CD1c-positive myeloid dendritic cell (primary cell): Measurements from ENCODE around the gene FAM221A.
A peak's percentile ranks its signal among the peaks of the same experiment; 100 is the strongest.
"Not testable (repeated sequence)": the region's sequence is repeated elsewhere in the genome, so short reads cannot be mapped to it uniquely, and the experiment has no call there.

Source experiments
- DNase-seq: peaks from one replicate; pipeline ENCODE4 v3.0.0-alpha.2; 2016; ENCODE audit errors: extremely low spot score

Gene FAM221A

DNA sequence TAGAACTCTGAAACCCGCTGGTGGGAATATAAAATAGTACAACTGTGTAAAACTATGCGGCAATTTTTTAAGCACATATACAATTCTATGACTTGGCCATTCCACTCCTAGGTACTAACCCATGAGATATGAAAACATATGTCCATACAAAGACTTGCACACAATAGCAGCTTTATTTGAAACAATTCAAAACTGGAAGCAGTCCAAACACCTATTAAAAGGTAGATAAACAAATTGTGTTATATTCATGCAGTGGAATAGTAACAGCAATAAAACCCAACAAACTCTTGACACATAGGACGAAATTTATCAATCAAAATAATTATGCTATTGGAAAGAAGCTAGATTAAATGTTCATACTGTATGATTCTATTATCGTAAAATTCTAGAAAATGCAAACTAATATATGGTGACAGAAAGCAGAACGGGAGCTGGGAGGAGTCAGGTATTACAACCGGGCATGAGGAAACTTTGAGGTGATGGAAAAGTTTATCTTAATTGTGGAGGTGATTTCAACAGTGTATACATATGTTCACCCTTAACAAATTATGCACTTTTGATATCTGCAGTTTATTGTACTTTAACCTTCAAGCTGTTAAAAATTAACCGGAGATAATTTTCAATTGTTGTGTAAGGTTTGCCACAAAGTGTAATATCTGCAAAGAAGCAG lies 29.2 kb downstream of the FAM221A start:
- no peak for DNase-seq

DNA sequence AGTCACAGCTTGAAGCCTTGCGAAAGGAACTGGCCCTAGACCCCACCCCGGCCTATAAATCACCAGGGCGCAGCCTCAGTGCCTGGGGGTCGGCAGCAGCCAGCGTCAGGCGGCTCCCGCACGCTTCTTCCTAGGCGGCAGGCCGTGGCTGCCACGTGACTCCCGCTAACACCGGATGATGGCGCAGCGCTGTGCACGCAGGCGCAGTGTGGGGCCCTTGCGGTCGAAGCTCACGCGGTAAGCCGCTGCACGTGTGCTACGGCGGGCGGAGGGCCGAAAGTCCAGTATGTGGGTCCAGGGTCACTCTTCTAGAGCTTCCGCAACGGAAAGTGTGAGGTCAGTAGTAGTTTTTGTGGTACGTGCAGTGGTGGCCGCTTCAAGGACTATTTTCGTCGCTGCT lies 30.0 kb downstream of the FAM221A start, which contains the start of gene STK31:
TSS of gene STK31 (plus strand) at position 220 of the 400 bp plus-strand sequence. CDS start at position 287, 67 bp downstream.
- DNase-seq = no peak

- DNase-seq = peak; percentile 69
Observed at GRCh38 chr7:23712368-23713284, 32.6 kb downstream of the FAM221A start.

- no peak for DNase-seq
Observed at GRCh38 chr7:23713285-23714149, 33.5 kb downstream of the FAM221A start.

DNA sequence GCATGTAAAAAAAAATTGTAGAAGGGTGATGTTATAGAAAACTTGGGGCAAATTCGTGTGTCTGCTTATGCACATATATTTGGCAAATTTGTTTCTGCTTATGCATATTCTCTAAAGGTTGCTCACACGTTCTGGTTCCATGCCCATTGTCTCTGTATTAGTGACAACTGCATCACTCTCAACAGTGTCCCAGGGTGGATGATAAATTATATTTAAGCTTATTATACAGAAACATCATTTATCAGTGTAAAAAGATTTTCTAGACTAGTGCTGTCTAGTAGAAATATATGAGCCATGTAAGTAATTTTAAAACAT lies 34.1 kb downstream of the FAM221A start:
- DNase-seq = no peak

DNA sequence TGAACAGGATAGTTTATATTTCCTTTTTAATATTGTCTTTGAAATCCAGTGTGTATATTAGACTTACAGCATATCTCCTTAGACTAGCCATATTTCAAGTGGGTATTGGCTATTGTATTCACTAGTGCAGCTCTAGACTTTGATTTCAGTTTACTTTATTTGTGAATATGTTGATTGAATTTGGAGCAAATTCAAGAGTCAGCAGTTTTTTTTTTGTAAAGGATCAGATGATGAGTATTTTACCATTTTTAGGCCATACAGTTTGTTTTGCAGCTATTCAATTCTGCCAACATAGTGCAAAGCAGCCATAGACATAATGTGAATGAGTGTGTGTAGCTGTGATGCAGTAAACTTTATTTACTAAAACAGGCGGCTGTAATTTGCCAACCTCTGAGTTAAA lies 34.6 kb downstream of the FAM221A start:
- DNase-seq = no peak

DNA sequence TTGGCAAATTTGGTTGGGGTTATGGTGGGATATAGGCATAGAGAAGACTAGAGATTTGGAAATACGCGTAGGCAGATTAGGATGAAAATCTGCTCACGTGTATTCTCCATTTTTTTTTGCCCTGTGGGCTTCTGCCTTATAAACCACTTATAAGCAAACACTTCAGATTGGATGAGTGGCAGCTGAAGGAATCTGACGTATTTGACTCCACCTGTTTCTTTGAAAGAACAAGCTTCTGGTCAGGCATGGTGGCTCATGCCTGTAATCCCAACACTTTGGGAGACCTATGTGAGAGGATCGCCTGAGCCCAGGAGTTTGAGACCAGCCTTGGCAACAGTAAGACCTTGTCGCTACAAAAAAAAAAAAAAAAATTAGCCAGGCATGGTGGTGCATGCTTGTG lies 35.1 kb downstream of the FAM221A start:
- no peak for DNase-seq

DNA sequence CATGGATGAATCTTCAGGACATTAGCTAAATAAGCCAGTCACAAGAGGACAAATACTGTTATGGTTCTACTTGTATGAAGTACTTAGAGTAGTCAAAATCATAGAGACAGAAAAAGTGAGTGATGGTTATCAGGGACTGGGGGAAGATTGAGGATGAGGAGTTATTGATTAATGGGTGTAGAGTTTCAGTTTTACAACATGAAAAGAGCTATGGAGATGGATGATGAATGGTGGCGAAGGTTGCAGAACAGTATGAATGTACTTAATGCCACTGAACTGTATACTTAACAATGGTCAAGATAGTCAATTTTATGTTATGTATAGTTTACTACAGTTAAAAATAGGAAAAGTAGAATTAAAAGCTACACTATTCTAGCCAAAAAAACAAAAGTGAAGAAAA lies 37.8 kb downstream of the FAM221A start:
- no peak for DNase-seq

GRCh38 chr7:23721456-23721855 lies 41.5 kb downstream of the FAM221A start:
- DNase-seq = no peak

DNA sequence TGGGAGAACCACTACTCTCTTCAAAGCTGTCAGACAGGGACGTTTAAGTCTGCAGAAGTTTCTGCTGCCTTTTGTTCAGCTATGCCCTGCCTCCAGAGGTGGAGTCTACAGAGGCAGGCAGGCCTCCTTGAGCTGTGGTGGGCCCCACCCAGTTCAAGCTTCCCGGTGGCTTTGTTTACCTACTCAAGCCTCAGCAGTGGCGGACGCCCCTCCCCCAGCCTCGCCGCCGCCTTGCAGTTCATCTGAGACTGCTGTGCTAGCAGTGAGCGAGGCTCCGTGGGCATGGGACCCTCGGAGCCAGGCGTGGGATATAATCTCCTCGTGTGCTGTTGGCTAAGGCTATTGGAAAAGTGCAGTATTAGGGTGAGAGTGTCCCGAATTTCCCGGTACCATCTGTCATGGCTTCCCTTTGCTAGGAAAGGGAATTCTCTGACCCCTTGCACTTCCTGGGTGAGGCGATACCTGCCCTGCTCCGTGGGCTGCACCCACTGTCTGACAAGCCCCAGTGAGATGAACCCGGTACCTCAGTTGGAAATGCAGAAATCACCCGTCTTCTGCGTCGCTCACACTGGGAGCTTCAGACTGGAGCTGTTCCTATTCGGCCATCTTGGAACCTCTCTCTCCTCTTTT lies 42.7 kb downstream of the FAM221A start:
- DNase-seq = not testable (repeated sequence)

DNA sequence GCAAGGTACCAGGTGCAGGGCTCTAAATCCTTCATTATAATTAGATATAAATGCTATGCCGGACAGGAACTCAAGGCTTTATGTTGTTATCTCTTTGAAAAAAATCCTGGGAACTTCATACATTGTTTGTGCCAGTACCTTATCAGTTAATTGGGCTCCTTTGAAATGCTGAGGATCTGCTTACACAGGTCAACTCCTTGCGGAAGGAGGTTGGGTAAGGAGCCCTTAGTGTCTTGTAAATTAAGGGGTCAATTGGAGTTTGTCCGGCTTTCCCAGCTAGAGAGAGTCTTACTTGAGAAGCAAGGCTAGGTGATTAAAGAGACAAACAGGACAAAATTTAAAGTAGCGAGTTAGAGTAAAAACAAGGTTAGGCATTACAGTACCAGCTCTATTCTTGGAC lies 44.1 kb downstream of the FAM221A start:
- not testable (repeated sequence) for DNase-seq

GRCh38 chr7:23742051-23742450 lies 62.1 kb downstream of the FAM221A start:
- no peak for DNase-seq

DNA sequence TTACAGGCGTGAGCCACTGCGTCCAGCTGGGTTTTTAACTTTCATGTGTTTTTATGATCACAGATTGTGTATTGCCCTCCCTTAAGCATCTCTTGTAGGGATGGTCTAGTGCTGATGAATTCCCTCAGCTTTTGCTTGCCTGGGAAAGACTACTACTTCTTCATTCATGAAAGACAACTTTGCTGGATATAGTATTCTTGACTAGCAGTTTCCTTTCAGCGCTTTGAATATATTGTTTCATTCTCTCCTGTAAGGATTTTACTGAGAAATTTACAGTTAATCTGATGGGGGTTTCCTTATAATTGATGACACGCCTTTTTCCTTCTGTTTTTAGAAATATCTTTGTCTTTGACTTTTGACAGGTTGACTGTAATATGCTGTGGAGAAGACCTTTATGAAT lies 63.2 kb downstream of the FAM221A start:
- DNase-seq = no peak

DNA sequence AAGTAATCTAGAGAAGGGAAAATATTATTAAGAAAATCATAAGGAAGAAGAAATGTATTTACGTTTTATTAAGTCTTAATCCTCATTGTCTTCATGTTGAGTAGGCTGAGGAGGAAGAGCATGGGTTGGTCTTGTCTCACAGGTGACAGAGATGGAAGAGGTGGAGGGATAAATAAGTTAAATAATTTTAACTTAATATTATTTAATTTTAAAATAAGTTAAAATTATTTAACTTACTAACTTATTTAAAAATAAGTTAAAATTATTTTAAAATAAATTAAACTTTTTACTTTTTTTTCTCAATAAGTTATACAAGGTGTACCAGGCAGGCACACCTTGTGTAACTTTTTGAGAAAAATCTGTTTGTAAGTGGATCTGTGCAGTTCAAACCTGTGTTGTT lies 66.6 kb downstream of the FAM221A start:
- DNase-seq = no peak

GRCh38 chr7:23751852-23752251 lies 71.9 kb downstream of the FAM221A start:
- no peak for DNase-seq
